GM19455 (cell line): ENCODE measurements around the gene TMEM178B.
"Not testable (repeated sequence)": the region's sequence is repeated elsewhere in the genome, so short reads cannot be mapped to it uniquely, and the experiment has no call there.

Experiments
- ATAC-seq: cut with Tn5 transposase; IDR thresholded peaks from one replicate; pipeline ENCODE4 v1.9.1; 2021; ENCODE audit not compliant: unreplicated experiment

The TMEM178B gene

DNA sequence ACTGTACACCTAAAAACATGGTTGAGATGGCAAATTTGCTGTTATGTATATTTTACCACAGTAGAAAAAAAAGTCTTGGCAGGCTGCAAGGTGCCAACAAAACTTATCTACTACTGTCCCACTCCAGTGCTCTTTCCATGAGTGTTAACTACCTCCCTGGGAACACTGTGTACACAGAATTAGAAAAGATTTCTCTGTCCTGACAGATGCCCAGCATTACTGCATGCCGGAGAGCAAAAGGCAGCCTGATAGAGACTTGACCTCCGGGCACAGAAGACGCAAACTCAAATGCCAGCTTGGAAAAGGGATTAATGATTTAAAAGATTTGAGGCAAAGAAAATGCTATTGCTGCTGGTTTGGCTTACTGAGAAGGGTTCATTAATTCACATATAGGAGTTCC lies 228.8 kb downstream of the TMEM178B start:
- ATAC-seq, result no peak

- no peak for ATAC-seq
Measured at GRCh38 chr7:141304291-141304690, 230.4 kb downstream of the TMEM178B start.

GRCh38 chr7:141306081-141306480 lies 232.2 kb downstream of the TMEM178B start:
- no peak for ATAC-seq

DNA sequence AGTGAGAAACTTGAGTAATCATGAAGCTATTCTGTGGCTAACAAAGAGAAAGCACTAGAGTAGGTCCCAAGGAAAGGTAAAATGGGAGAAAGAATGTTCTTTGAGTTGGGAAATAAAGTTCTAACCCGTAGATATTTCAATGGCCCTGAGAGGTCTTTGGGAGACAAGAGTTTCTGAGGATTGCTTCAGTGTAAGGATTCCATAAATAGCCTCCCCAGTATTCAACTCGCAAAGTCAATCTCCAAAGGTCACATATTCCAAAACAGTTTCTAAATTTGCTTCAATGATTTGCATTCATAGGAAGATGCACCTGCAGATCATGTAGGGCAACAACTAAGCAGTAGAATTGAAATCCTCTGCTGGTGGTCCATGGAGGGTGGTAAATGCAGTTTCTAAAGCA lies 238.5 kb downstream of the TMEM178B start:
- ATAC-seq, result no peak

DNA sequence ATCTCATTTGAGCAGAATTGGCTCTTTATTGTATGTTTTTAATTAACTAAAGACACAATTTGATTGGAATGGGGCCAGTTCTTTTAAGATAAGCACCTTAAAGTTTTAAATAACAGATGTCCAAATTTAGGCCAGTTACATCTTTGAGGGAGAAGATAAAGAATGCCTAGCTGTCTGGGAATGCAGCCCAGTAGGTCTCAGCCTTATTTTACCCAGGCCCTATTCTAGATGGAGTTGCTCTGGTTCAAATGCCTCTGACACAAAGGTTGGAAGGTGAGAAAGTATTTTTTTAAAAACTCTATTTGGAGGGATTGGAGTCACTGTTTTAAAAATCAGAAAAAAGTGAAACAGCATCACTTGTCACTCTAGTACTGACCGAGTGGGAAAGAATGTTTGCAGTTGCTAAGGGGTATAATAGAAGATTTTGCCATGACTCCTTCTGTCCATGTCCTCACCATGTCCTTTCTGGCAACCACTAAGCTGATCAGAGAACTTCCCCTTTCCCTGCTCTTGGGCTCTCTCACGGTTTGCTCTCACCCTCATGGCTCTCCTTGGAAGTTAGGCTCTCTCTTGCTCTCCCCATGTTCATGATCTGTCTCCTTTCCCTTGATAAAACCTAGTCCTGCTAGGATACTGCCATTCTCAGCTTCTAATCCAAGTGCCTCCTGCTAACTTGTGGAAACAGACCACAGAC lies 239.1 kb downstream of the TMEM178B start:
- no peak for ATAC-seq

GRCh38 chr7:141313896-141314295 lies 240.0 kb downstream of the TMEM178B start:
- no peak for ATAC-seq

- ATAC-seq, result no peak
Measured at GRCh38 chr7:141317033-141317585, 243.2 kb downstream of the TMEM178B start.

DNA sequence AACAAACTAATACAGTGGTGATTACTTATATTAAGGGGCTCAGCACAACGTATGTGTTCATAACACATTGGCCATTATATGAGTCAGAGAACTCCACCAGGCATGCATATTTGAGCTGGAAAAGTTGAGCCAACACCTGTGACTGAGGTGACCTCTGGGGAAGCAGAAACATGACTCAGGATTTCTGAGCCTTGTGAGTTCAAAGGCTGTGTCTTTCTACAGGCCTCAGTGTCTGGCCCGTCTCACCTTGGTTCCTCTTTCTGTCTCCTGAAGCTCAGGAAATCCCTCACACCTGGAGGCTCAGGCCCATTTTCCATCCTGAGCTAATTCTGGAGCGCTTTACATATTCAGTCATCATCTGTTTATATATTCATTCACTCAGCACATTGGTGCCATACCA lies 246.4 kb downstream of the TMEM178B start:
- ATAC-seq, result no peak

- no peak for ATAC-seq
Measured at GRCh38 chr7:141322383-141322782, 248.5 kb downstream of the TMEM178B start.

GRCh38 chr7:141323826-141324225 lies 250.0 kb downstream of the TMEM178B start:
- no peak for ATAC-seq

GRCh38 chr7:141324870-141325269 lies 251.0 kb downstream of the TMEM178B start:
- ATAC-seq, result no peak

DNA sequence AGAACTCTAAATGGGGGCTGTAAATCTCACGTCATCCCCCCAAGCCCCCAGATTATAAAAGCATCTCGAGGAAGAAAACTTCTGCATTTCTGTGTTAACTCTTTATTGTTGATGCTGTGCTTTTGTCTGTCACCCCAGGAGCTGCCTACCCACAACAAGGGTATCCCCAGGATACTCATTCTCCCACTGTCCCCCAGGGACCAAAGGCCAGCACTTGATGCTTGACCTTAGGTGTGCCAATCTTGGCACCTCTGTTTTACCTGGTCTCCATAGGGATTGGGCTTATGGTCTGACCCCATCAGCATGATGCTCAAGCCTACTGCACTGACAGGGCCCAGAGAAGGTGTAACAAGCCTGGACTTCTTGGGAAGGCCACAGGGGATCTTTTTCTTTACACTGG lies 251.4 kb downstream of the TMEM178B start:
- ATAC-seq, result no peak

GRCh38 chr7:141328290-141328689 lies 254.4 kb downstream of the TMEM178B start:
- no peak for ATAC-seq

DNA sequence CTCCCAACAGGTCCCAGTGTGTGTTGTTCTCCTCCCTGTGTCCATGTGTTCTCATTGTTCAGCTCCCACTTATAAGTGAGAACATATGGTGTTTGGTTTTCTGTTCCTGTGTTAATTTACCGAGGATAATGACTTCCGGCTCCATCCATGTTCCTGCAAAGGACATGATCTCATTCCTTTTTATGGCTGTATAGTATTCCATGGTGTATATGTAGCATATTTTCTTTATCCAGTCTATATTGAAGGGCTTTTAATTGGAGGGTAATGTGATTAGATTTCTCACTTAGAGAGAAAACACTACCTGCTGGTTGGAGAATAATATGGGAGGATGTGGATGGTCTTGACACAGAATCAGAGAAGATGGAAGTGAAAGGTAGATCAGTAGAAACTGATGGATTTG lies 256.4 kb downstream of the TMEM178B start:
- ATAC-seq, result not testable (repeated sequence)

DNA sequence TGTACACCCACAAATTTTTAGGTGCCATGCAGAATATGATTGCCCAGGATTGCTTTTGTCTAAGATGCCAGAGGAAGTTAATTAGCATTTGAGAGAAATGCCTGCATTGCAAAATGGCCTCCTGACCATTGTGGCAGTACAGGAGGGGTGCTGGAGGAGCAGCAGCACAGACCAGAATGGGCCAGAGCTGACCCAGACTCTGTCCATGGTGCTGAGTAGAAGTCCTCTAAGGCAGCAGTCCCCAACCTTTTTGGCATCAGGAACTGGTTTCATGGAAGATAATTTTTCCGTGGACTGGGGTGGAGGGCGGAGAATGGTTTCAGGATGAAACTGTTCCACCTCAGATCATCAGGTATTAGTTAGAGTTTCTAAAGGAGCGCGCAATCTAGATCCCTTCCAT lies 259.6 kb downstream of the TMEM178B start:
- no peak for ATAC-seq

- no peak for ATAC-seq
Measured at GRCh38 chr7:141335164-141335563, 261.3 kb downstream of the TMEM178B start.

DNA sequence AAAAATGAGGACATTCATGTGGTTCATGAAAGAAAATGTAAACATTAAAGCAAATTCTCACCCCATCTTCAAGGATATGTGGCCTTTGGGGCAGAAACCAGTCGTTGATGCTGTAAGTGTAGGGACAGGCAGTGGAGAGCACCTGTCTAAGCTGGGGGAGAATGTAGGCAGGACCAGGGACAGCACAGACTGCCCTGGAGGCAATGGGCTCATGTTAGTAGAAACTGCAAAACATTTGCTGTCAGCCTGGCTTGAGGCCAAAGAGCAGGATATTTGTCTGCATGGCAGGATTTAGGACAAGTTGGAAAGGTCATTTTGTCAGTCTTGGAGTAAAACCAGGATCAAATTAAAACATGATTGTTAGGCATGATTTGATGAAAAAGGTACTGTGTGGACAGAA lies 265.7 kb downstream of the TMEM178B start:
- no peak for ATAC-seq

- no peak for ATAC-seq
Measured at GRCh38 chr7:141340991-141341390, 267.1 kb downstream of the TMEM178B start.

DNA sequence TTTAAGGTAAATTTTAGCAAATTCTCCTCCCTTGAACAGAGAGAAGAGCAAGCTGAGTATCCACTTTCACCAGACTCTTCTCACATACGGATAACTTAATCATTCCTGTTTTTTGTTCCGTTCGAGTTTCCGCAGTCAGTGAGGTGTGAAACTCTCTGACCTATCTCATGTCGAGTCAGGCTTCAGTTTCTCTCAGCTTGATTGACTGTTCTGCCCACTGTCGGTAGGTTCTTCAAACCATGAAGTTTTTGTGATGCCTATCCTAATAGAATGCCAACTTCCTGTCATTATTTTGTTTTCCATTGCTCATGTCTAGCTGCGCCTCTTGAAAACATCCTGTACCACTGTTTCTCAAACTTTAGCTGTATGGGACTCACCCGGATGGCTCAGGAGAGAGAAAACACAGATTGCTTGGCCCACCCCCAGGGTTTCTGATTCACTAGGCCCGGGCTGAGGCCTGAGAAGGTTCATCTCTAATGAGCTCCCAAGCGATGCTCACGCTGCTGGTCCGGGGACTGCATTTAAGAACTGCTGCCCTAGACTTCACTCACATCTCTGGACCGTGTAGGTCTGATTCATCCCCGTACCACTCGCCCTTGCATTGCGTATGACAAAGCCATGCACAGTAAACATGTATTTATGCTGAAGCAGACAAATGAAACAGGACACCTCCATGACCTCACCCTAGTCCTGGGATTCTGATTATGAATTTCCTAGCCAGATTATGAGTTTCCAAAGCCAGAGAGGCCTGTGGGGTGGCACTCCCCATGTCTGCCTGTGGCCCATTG lies 269.0 kb downstream of the TMEM178B start:
- no peak for ATAC-seq

DNA sequence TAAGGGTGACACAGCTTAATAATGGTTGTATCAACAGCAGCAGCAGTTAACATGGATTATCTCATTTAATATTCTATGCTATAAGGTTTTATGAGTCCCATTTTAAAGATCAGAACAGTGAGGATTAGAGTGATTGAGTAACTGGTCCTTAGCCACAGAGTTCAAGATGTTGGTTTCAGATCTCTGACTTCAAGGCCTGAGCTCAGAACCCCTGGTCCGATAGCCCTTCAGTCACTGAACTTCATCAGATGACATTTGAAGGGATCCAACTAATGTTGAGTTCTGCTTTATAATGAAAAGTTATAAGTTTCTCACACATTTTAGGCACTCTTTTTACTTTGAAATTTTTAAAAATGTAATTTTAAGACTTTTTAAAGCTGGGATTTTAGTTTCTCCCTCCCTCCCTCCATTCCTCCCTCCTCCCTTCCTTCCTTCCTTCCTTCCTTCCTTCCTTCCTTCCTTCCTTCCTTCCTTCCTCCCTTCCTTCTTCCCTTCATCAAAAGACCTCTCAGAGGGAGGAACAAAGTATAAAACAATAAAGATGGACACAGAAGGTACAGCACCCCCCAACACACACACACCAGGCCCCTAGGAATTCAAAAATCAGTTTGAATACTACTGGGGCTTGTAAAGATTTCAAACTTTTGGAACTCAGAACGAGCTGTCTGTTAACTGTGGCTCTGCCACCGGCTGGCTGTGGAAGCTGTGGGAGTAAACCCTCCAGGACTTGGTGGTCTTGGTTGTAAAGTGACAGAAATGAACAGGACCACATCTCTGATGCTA lies 270.5 kb downstream of the TMEM178B start:
- ATAC-seq, result no peak

GRCh38 chr7:141348728-141349127 lies 274.9 kb downstream of the TMEM178B start:
- no peak for ATAC-seq
